GM23338 (cell line): ENCODE results near the gene PDE4C. TPM values are rescaled to one million over a fixed set of nuclear protein-coding genes. Genes with fewer than 3 reads are reported as not detected.
A peak's percentile ranks its signal among the peaks of the same experiment; 100 is the strongest.

Experiments
- ATAC-seq: fragments of 200-7000 bp; cut with Tn5 transposase; 3 replicates; pipeline ENCODE4 v1.9.1; 2020
- DNase-seq: peaks from one replicate; pipeline ENCODE4 v3.0.0-alpha.2; 2015; ENCODE audit warnings: low spot score
- H2AFZ ChIP-seq: fragments of 200-600 bp; sonication (generic); 2 replicates; pipeline ENCODE4 v1.8.0; 2016; ENCODE audit warnings: antibody characterized with exemption, mild to moderate bottlenecking, moderate library complexity
- H3F3A ChIP-seq: fragments of 200-600 bp; sonication (generic); replicated peaks from 2 replicates; pipeline ENCODE4 v1.8.0; 2017; ENCODE audit warnings: antibody characterized with exemption, mixed run types, low read depth
- H3K27ac ChIP-seq: fragments of 200-600 bp; sonication (generic); 2 replicates; pipeline ENCODE4 v1.6.1; 2016; ENCODE audit warnings: low read depth
- H3K27me3 ChIP-seq: fragments of 200-600 bp; sonication (generic); 2 replicates; pipeline ENCODE4 v1.8.0; 2016; ENCODE audit warnings: mild to moderate bottlenecking, mixed run types, moderate library complexity; ENCODE audit not compliant: insufficient read depth
- H3K36me3 ChIP-seq: fragments of 200-600 bp; sonication (generic); 2 replicates; pipeline ENCODE4 v1.8.0; 2016; ENCODE audit warnings: mild to moderate bottlenecking; ENCODE audit not compliant: insufficient read depth
- H3K4me1 ChIP-seq: fragments of 200-600 bp; sonication (generic); 2 replicates; pipeline ENCODE4 v1.8.0; 2016; ENCODE audit warnings: mild to moderate bottlenecking, moderate library complexity; ENCODE audit not compliant: insufficient read depth
- H3K4me2 ChIP-seq: fragments of 200-600 bp; sonication (generic); 2 replicates; pipeline ENCODE4 v1.7.1; 2017; ENCODE audit warnings: mixed run types
- H3K4me3 ChIP-seq: fragments of 200-600 bp; sonication (generic); 2 replicates; pipeline ENCODE4 v1.6.1; 2016; ENCODE audit warnings: mixed run types
- H3K79me2 ChIP-seq: fragments of 200-600 bp; sonication (generic); replicated peaks from 2 replicates; pipeline ENCODE4 v1.8.0; 2017; ENCODE audit warnings: mild to moderate bottlenecking; ENCODE audit not compliant: insufficient read depth
- H3K9me2 ChIP-seq: fragments of 200-600 bp; sonication (generic); 2 replicates; pipeline ENCODE4 v1.8.0; 2017; ENCODE audit not compliant: insufficient read depth
- H4K20me1 ChIP-seq: fragments of 200-600 bp; sonication (generic); replicated peaks from 2 replicates; pipeline ENCODE4 v1.8.0; 2017; ENCODE audit warnings: mild to moderate bottlenecking; ENCODE audit not compliant: insufficient read depth
- H3K27ac Mint-ChIP-seq: 2 replicates; pipeline ENCODE4 v1.8.0; 2020; ENCODE audit warnings: inconsistent platforms, mild to moderate bottlenecking, moderate library complexity, mixed read lengths
- H3K27me3 Mint-ChIP-seq: 3 replicates; pipeline ENCODE4 v1.8.0; 2022; ENCODE audit warnings: low read depth, mild to moderate bottlenecking, moderate library complexity, mixed read lengths, inconsistent platforms; ENCODE audit not compliant: insufficient read depth, poor library complexity
- H3K36me3 Mint-ChIP-seq: 3 replicates; pipeline ENCODE4 v1.8.0; 2021; ENCODE audit warnings: low read depth, mild to moderate bottlenecking, inconsistent platforms, moderate library complexity, mixed read lengths
- H3K4me1 Mint-ChIP-seq: 3 replicates; pipeline ENCODE4 v1.8.0; 2020; ENCODE audit warnings: mild to moderate bottlenecking, inconsistent platforms, mixed read lengths
- H3K4me3 Mint-ChIP-seq: 3 replicates; pipeline ENCODE4 v1.8.0; 2021; ENCODE audit warnings: moderate library complexity, mild to moderate bottlenecking, inconsistent platforms, mixed read lengths
- H3K9me3 Mint-ChIP-seq: 3 replicates; pipeline ENCODE4 v1.8.0; 2020; ENCODE audit warnings: moderate library complexity, mild to moderate bottlenecking, inconsistent platforms, mixed read lengths
- CREB1 ChIP-seq: fragments of 250-450 bp; sonication (Bioruptor Pico); IDR thresholded peaks from 2 replicates; pipeline ENCODE4 v1.5.0; 2020; ENCODE audit warnings: low read depth, mild to moderate bottlenecking, moderate library complexity
- EZH2 ChIP-seq: fragments of 200-600 bp; sonication (generic); IDR thresholded peaks from one replicate; pipeline ENCODE4 v1.8.0; 2017; ENCODE audit warnings: antibody characterized with exemption, mild to moderate bottlenecking, low read depth; ENCODE audit not compliant: unreplicated experiment
- EZH2phosphoT487 ChIP-seq: fragments of 200-600 bp; sonication (generic); IDR thresholded peaks from one replicate; pipeline ENCODE4 v1.8.1; 2018; ENCODE audit warnings: antibody characterized with exemption; ENCODE audit not compliant: unreplicated experiment
- JUNB ChIP-seq: IDR thresholded peaks from one replicate; pipeline ENCODE4 v1.6.1; 2016; ENCODE audit warnings: antibody characterized with exemption; ENCODE audit not compliant: unreplicated experiment
- NANOG ChIP-seq: IDR thresholded peaks from 2 replicates; pipeline ENCODE4 v1.6.1; 2016; ENCODE audit warnings: antibody characterized with exemption, borderline replicate concordance
- POLR2AphosphoS5 ChIP-seq: IDR thresholded peaks from 2 replicates; pipeline ENCODE4 v1.6.1; 2016; ENCODE audit warnings: antibody characterized with exemption, low read depth
- STAT1 ChIP-seq: IDR thresholded peaks from one replicate; pipeline ENCODE4 v1.6.1; 2016; ENCODE audit warnings: antibody characterized with exemption; ENCODE audit not compliant: unreplicated experiment
- ZNF114 ChIP-seq: fragments of 250-450 bp; sonication (Bioruptor Pico); IDR thresholded peaks from 2 replicates; pipeline ENCODE4 v1.5.0; 2020; ENCODE audit warnings: mild to moderate bottlenecking, moderate library complexity
- ZNF331 ChIP-seq: fragments of 250-450 bp; sonication (Bioruptor Pico); IDR thresholded peaks from 2 replicates; pipeline ENCODE4 v1.5.0; 2020; ENCODE audit warnings: low read depth, mild to moderate bottlenecking, moderate library complexity
- polyA plus RNA-seq: library from polyadenylated mRNA; unstranded; fragments of >200 nt; fragmentation: Nextera tagmentation; extraction: Ambion mirVana; gene quantifications from 2 replicates; pipeline ENCODE4 v1.2.1, GENCODE V29; 2016
- total RNA-seq: library from RNA; depleted of rRNA; stranded (reverse); fragments of >200 nt; shearing (Covaris generic); gene quantifications from 2 replicates; pipeline ENCODE4 v1.2.3, GENCODE V29; 2014
- TF ChIP-seq, protein P1 (sequence below): fragments of 250-450 bp; sonication (Bioruptor Pico); IDR thresholded peaks from 2 replicates; pipeline ENCODE4 v1.5.0; 2020; ENCODE audit warnings: mild to moderate bottlenecking, moderate library complexity
- TF ChIP-seq, protein P2 (sequence below): IDR thresholded peaks from one replicate; pipeline ENCODE4 v1.6.1; 2018; ENCODE audit warnings: antibody characterized with exemption; ENCODE audit not compliant: unreplicated experiment
- TF ChIP-seq, protein P3 (sequence below), 2 experiments: fragments of 200-600 bp in 1 of 2; sonication (generic) in 1 of 2; conservative IDR thresholded peaks; 2 replicates each; pipeline versions ENCODE4 v1.5.1 to v1.6.1; 2016 to 2017; ENCODE audit warnings: antibody characterized with exemption in 2 of 2, low read depth in 2 of 2, mild to moderate bottlenecking in 2 of 2, moderate library complexity in 1 of 2
- TF ChIP-seq, protein P4 (sequence below): IDR thresholded peaks from 2 replicates; pipeline ENCODE4 v1.6.1; 2016; ENCODE audit warnings: antibody characterized with exemption

PDE4C gene
- total and polyA plus RNA-seq, 2 experiments from 2014 or later: 1.6 to 3.6 TPM

DNA sequence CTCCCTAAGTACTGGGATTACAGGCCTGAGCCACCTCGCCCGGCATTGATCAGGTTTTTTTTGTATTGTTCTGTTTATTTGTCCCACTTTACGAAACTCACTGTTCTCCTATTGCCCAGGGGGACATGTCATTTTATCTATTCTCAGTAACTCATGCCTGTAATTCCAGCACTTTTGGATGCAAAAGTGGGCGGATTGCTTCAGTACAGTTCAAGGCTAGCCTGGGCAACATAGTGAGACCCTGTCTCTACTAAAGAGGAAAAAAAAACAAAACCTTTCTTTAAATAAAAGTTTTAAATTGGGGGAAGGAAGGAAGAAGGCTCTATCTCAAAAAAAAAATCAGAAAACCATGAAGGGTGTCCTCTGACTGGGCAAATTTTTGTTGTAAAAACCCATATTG is 36.0 kb downstream of the PDE4C start:
- TF ChIP-seq STAT1 (no peak), CREB1 (CRISPR knock-in tag) (no peak), JUNB (no peak), POLR2AphosphoS5 (no peak), ZNF114 (CRISPR knock-in tag) (no peak), EZH2 (no peak), NANOG (no peak), EZH2phosphoT487 (no peak), ZNF331 (CRISPR knock-in tag) (no peak)
- TF ChIP-seq, protein P1, sequence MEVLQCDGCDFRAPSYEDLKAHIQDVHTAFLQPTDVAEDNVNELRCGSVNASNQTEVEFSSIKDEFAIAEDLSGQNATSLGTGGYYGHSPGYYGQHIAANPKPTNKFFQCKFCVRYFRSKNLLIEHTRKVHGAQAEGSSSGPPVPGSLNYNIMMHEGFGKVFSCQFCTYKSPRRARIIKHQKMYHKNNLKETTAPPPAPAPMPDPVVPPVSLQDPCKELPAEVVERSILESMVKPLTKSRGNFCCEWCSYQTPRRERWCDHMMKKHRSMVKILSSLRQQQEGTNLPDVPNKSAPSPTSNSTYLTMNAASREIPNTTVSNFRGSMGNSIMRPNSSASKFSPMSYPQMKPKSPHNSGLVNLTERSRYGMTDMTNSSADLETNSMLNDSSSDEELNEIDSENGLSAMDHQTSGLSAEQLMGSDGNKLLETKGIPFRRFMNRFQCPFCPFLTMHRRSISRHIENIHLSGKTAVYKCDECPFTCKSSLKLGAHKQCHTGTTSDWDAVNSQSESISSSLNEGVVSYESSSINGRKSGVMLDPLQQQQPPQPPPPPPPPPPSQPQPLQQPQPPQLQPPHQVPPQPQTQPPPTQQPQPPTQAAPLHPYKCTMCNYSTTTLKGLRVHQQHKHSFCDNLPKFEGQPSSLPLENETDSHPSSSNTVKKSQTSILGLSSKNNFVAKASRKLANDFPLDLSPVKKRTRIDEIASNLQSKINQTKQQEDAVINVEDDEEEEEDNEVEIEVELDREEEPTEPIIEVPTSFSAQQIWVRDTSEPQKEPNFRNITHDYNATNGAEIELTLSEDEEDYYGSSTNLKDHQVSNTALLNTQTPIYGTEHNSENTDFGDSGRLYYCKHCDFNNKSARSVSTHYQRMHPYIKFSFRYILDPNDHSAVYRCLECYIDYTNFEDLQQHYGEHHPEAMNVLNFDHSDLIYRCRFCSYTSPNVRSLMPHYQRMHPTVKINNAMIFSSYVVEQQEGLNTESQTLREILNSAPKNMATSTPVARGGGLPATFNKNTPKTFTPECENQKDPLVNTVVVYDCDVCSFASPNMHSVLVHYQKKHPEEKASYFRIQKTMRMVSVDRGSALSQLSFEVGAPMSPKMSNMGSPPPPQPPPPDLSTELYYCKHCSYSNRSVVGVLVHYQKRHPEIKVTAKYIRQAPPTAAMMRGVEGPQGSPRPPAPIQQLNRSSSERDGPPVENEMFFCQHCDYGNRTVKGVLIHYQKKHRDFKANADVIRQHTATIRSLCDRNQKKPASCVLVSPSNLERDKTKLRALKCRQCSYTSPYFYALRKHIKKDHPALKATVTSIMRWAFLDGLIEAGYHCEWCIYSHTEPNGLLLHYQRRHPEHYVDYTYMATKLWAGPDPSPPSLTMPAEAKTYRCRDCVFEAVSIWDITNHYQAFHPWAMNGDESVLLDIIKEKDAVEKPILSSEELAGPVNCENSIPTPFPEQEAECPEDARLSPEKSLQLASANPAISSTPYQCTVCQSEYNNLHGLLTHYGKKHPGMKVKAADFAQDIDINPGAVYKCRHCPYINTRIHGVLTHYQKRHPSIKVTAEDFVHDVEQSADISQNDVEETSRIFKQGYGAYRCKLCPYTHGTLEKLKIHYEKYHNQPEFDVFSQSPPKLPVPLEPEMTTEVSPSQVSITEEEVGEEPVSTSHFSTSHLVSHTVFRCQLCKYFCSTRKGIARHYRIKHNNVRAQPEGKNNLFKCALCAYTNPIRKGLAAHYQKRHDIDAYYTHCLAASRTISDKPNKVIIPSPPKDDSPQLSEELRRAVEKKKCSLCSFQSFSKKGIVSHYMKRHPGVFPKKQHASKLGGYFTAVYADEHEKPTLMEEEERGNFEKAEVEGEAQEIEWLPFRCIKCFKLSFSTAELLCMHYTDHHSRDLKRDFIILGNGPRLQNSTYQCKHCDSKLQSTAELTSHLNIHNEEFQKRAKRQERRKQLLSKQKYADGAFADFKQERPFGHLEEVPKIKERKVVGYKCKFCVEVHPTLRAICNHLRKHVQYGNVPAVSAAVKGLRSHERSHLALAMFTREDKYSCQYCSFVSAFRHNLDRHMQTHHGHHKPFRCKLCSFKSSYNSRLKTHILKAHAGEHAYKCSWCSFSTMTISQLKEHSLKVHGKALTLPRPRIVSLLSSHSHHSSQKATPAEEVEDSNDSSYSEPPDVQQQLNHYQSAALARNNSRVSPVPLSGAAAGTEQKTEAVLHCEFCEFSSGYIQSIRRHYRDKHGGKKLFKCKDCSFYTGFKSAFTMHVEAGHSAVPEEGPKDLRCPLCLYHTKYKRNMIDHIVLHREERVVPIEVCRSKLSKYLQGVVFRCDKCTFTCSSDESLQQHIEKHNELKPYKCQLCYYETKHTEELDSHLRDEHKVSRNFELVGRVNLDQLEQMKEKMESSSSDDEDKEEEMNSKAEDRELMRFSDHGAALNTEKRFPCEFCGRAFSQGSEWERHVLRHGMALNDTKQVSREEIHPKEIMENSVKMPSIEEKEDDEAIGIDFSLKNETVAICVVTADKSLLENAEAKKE (CRISPR knock-in tag): no peak
- TF ChIP-seq, protein P2, sequence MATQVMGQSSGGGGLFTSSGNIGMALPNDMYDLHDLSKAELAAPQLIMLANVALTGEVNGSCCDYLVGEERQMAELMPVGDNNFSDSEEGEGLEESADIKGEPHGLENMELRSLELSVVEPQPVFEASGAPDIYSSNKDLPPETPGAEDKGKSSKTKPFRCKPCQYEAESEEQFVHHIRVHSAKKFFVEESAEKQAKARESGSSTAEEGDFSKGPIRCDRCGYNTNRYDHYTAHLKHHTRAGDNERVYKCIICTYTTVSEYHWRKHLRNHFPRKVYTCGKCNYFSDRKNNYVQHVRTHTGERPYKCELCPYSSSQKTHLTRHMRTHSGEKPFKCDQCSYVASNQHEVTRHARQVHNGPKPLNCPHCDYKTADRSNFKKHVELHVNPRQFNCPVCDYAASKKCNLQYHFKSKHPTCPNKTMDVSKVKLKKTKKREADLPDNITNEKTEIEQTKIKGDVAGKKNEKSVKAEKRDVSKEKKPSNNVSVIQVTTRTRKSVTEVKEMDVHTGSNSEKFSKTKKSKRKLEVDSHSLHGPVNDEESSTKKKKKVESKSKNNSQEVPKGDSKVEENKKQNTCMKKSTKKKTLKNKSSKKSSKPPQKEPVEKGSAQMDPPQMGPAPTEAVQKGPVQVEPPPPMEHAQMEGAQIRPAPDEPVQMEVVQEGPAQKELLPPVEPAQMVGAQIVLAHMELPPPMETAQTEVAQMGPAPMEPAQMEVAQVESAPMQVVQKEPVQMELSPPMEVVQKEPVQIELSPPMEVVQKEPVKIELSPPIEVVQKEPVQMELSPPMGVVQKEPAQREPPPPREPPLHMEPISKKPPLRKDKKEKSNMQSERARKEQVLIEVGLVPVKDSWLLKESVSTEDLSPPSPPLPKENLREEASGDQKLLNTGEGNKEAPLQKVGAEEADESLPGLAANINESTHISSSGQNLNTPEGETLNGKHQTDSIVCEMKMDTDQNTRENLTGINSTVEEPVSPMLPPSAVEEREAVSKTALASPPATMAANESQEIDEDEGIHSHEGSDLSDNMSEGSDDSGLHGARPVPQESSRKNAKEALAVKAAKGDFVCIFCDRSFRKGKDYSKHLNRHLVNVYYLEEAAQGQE: no peak
- TF ChIP-seq, protein P3, sequence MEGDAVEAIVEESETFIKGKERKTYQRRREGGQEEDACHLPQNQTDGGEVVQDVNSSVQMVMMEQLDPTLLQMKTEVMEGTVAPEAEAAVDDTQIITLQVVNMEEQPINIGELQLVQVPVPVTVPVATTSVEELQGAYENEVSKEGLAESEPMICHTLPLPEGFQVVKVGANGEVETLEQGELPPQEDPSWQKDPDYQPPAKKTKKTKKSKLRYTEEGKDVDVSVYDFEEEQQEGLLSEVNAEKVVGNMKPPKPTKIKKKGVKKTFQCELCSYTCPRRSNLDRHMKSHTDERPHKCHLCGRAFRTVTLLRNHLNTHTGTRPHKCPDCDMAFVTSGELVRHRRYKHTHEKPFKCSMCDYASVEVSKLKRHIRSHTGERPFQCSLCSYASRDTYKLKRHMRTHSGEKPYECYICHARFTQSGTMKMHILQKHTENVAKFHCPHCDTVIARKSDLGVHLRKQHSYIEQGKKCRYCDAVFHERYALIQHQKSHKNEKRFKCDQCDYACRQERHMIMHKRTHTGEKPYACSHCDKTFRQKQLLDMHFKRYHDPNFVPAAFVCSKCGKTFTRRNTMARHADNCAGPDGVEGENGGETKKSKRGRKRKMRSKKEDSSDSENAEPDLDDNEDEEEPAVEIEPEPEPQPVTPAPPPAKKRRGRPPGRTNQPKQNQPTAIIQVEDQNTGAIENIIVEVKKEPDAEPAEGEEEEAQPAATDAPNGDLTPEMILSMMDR (conservative IDR thresholded peaks at IDR 0.05; ENCODE audit: low read depth in 2 of 2): no peak
- TF ChIP-seq, protein P4, sequence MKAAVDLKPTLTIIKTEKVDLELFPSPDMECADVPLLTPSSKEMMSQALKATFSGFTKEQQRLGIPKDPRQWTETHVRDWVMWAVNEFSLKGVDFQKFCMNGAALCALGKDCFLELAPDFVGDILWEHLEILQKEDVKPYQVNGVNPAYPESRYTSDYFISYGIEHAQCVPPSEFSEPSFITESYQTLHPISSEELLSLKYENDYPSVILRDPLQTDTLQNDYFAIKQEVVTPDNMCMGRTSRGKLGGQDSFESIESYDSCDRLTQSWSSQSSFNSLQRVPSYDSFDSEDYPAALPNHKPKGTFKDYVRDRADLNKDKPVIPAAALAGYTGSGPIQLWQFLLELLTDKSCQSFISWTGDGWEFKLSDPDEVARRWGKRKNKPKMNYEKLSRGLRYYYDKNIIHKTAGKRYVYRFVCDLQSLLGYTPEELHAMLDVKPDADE: no peak
- DNase-seq: no peak
- Histone ChIP-seq H4K20me1 (peaks cover 14% of the 10 kb centered on the region), H3K4me3 (no peak overlapping the region), H3K36me3 (no peaks in the 10 kb centered on the region), H3K4me1 (peaks cover 11% of the 10 kb centered on the region; the same call in 1 of the 2 replicates), H2AFZ (peak overlapping the region; percentile 69; the same call in 1 of the 2 replicates), H3K27me3 (no peaks in the 10 kb centered on the region), H3K79me2 (peaks cover 6% of the 10 kb centered on the region), H3F3A (peaks cover 26% of the 10 kb centered on the region; the same call in 1 of the 2 replicates), H3K4me2 (no peak overlapping the region), H3K9me2 (no peaks in the 10 kb centered on the region), H3K27ac (no peak overlapping the region)
- H3K36me3 Mint-ChIP-seq: peaks cover 4% of the 10 kb centered on the region; the same call in 2 of the 3 replicates
- no peak overlapping the region for H3K27ac Mint-ChIP-seq
- H3K4me3 Mint-ChIP-seq: no peak overlapping the region
- H3K9me3 Mint-ChIP-seq: peaks cover 4% of the 10 kb centered on the region; the same call in 1 of the 3 replicates
- ATAC-seq: no peak
- H3K27me3 Mint-ChIP-seq: peaks cover 18% of the 10 kb centered on the region
- peaks cover 21% of the 10 kb centered on the region; the same call in 2 of the 3 replicates for H3K4me1 Mint-ChIP-seq
